ENCODE results near the gene ZNF511. TPM values are rescaled to one million over a fixed set of nuclear protein-coding genes. Genes with fewer than 3 reads are reported as not detected.

Gene ZNF511
- total RNA-seq, 1 experiment from 2014 or later: 89.4 TPM

- Mint-ChIP-seq H3K27ac (no peak overlapping the region), H3K9me3 (no peaks in the 10 kb centered on the region; a peak in 4 of 5 replicates), H3K4me1 (peaks cover 9 to 11% of the 10 kb centered on the region in 2 experiments), H3K27me3 (ENCODE audit: low read depth) (no peaks in the 10 kb centered on the region), H3K4me3 (no peak overlapping the region), H3K36me3 (ENCODE audit: insufficient read depth in 1 of 3, low read depth in 3 of 3) (peaks cover 13 to 38% (median 34%) of the 10 kb centered on the region in 3 experiments)
- no peak overlapping the region for H2AFZ ChIP-seq (ENCODE audit: low read length)
- no peaks in the 10 kb centered on the region for H3K9me3 ChIP-seq (ENCODE audit: control insufficient read depth, low read depth, low read length)
- H3K18ac ChIP-seq (ENCODE audit: insufficient read length, low read depth, low read length): no peak overlapping the region
- H3K9ac ChIP-seq (ENCODE audit: extremely low read depth, insufficient read length, low read length): no peak overlapping the region
- H4K8ac ChIP-seq (replicated peaks; ENCODE audit: insufficient read length, low read depth, low read length): no peak overlapping the region
- no peak for DNase-seq
- no peak overlapping the region for H2BK120ac ChIP-seq (ENCODE audit: low read depth, low read length, poor library complexity, severe bottlenecking)
- no peak overlapping the region for H4K91ac ChIP-seq (ENCODE audit: insufficient read length, low read depth, low read length)
- no peak overlapping the region for H3K27ac ChIP-seq (ENCODE audit: insufficient read length, low read depth, low read length)
- peaks cover 14% of the 10 kb centered on the region for H3K79me1 ChIP-seq (ENCODE audit: insufficient read depth, low read depth, low read length, poor library complexity, severe bottlenecking)
- H3K27me3 ChIP-seq (ENCODE audit: insufficient read depth, low read length): no peaks in the 10 kb centered on the region
- no peak overlapping the region for H3T11ph ChIP-seq (ENCODE audit: low read length)
- no peak overlapping the region for H2AK5ac ChIP-seq (ENCODE audit: insufficient read length, low read length)
- H4K5ac ChIP-seq (ENCODE audit: insufficient read length, low read depth, low read length): no peak overlapping the region
- no CpG with 5 or more reads among the region's 10 CpGs for WGBS (ENCODE audit: extremely low coverage, insufficient read length, low lambda C conversion rate)
- TF ChIP-seq CTCF (conservative IDR thresholded peaks at IDR 0.05): no peak
- H3K14ac ChIP-seq (ENCODE audit: insufficient read depth, low read length): no peak overlapping the region
- H2BK12ac ChIP-seq (ENCODE audit: insufficient read length, low read depth, low read length): no peak overlapping the region
- H2BK20ac ChIP-seq (ENCODE audit: low read depth, low read length, poor library complexity, severe bottlenecking): no peak overlapping the region
- H3K56ac ChIP-seq (ENCODE audit: insufficient read length, low read depth, low read length): no peak overlapping the region
- peaks cover 9% of the 10 kb centered on the region; the same call in 1 of the 2 replicates for H3K79me2 ChIP-seq (ENCODE audit: insufficient read depth, low read length)
- peaks cover 5% of the 10 kb centered on the region for H3K23me2 ChIP-seq (ENCODE audit: insufficient read length, low read depth, low read length, poor library complexity, severe bottlenecking)
- H3K4me2 ChIP-seq (ENCODE audit: insufficient read depth, insufficient read length, low read length): no peak overlapping the region
- no peak overlapping the region for H2BK15ac ChIP-seq (ENCODE audit: low read depth, low read length)
- H3K4ac ChIP-seq (ENCODE audit: low read depth, low read length): no peak overlapping the region
- H3K23ac ChIP-seq (ENCODE audit: insufficient read length, low read depth, low read length): no peak overlapping the region
- no peaks in the 10 kb centered on the region for H4K20me1 ChIP-seq (ENCODE audit: control insufficient read depth, insufficient read depth, insufficient read length)
- no peak overlapping the region for H2BK5ac ChIP-seq (ENCODE audit: insufficient read length, low read length)
- no peaks in the 10 kb centered on the region for H3K4me1 ChIP-seq (ENCODE audit: insufficient read depth, low read length)
These were observed 5.5 kb upstream of the ZNF511 start for GRCh38 chr10:133303206-133303605.
